ENCODE data around the gene DCDC2. TPM values are rescaled to one million over a fixed set of nuclear protein-coding genes. Genes with fewer than 3 reads are reported as not detected.
"Not testable (repeated sequence)": the region's sequence is repeated elsewhere in the genome, so short reads cannot be mapped to it uniquely, and the experiment has no call there.

The DCDC2 gene
- total RNA-seq, 2 experiments from 2014 or later: 0.06 TPM; not detected in 1

GRCh38 chr6:24147511-24148153 is 210.2 kb downstream of the DCDC2 start:
- POLR2A ChIA-PET: interaction anchor here (0.6 kb wide), 1 partner anchor 894 kb away, joined by 3 read pairs; no protein-coding TSS in a partner anchor
- H3K4me2 ChIP-seq (ENCODE audit: low read length): no peak overlapping the region

GRCh38 chr6:24146871-24147270 is 211.0 kb downstream of the DCDC2 start:
- no peak overlapping the region for H3K4me2 ChIP-seq (ENCODE audit: low read length)
- H3K4me3 ChIP-seq (ENCODE audit: low read depth, low read length, poor library complexity, severe bottlenecking): no peak overlapping the region
- no peaks in the 10 kb centered on the region for H3K9me2 ChIP-seq (ENCODE audit: insufficient read depth, low read length)
- H3K4me1 ChIP-seq (ENCODE audit: insufficient read depth, low read length, poor library complexity, severe bottlenecking): no peaks in the 10 kb centered on the region
- ChIA-PET POLR2A (no interaction called here), CTCF (ENCODE audit: unreplicated experiment) (no interaction called here)
- no peaks in the 10 kb centered on the region for H3K9me3 ChIP-seq (ENCODE audit: low read length)
- no peak overlapping the region for H3K27ac ChIP-seq (ENCODE audit: low read depth, low read length, poor library complexity, severe bottlenecking)
- intact Hi-C loops (cut with micrococcal nuclease; ENCODE audit: unreplicated experiment): no loop called here
- H3K36me3 ChIP-seq (ENCODE audit: insufficient read depth, low read length): no peaks in the 10 kb centered on the region
- TF ChIP-seq CTCF (conservative IDR thresholded peaks at IDR 0.05; ENCODE audit: low read length) (no peak), EZH2phosphoT487 (IDR thresholded peaks at IDR 0.05; ENCODE audit: borderline replicate concordance, low read depth, low read length) (no peak)
- no TSS peak for BruUV-seq (replicated peaks)
- no peaks in the 10 kb centered on the region for H4K20me1 ChIP-seq (ENCODE audit: insufficient read depth, low read length)
- no peak for DNase-seq (ENCODE audit: low spot score)
- H3K79me2 ChIP-seq (ENCODE audit: insufficient read depth, low read depth, low read length): no peaks in the 10 kb centered on the region
- no peak overlapping the region for H2AFZ ChIP-seq (ENCODE audit: low read length)

More at GRCh38 chr6:24147511-24148153, 210.2 kb downstream of the DCDC2 start:
- no peak for TF ChIP-seq EZH2phosphoT487 (IDR thresholded peaks at IDR 0.05; ENCODE audit: borderline replicate concordance, low read depth, low read length)
- TF ChIP-seq CTCF (conservative IDR thresholded peaks at IDR 0.05; ENCODE audit: low read length): no peak
- H3K4me1 ChIP-seq (ENCODE audit: insufficient read depth, low read length, poor library complexity, severe bottlenecking): no peaks in the 10 kb centered on the region
- no peaks in the 10 kb centered on the region for H3K9me2 ChIP-seq (ENCODE audit: insufficient read depth, low read length)
- CTCF ChIA-PET (ENCODE audit: unreplicated experiment): no interaction called here
- DNase-seq (ENCODE audit: low spot score): no peak
- no peak overlapping the region for H2AFZ ChIP-seq (ENCODE audit: low read length)
- no peaks in the 10 kb centered on the region for H3K36me3 ChIP-seq (ENCODE audit: insufficient read depth, low read length)
- no peak overlapping the region for H3K4me3 ChIP-seq (ENCODE audit: low read depth, low read length, poor library complexity, severe bottlenecking)
- H3K79me2 ChIP-seq (ENCODE audit: insufficient read depth, low read depth, low read length): no peaks in the 10 kb centered on the region
- no TSS peak for BruUV-seq (replicated peaks)
- intact Hi-C loops (cut with micrococcal nuclease; ENCODE audit: unreplicated experiment): no loop called here
- no peaks in the 10 kb centered on the region for H3K9me3 ChIP-seq (ENCODE audit: low read length)
- H4K20me1 ChIP-seq (ENCODE audit: insufficient read depth, low read length): no peaks in the 10 kb centered on the region
- H3K27ac ChIP-seq (ENCODE audit: low read depth, low read length, poor library complexity, severe bottlenecking): no peak overlapping the region

GRCh38 chr6:24145690-24146131 is 212.1 kb downstream of the DCDC2 start:
- CTCF ChIA-PET (ENCODE audit: unreplicated experiment): interaction anchor here (0.6 kb wide), 1 partner anchor 9 kb away, joined by 4 read pairs; no protein-coding TSS in a partner anchor
- POLR2A ChIA-PET: no interaction called here
- TF ChIP-seq EZH2phosphoT487 (IDR thresholded peaks at IDR 0.05; ENCODE audit: borderline replicate concordance, low read depth, low read length) (no peak), CTCF (conservative IDR thresholded peaks at IDR 0.05; ENCODE audit: low read length) (no peak)
- H3K79me2 ChIP-seq (ENCODE audit: insufficient read depth, low read depth, low read length): no peaks in the 10 kb centered on the region
- DNase-seq (ENCODE audit: low spot score): no peak
- no peak overlapping the region for H3K4me2 ChIP-seq (ENCODE audit: low read length)
- no peak overlapping the region for H2AFZ ChIP-seq (ENCODE audit: low read length)
- no peaks in the 10 kb centered on the region for H3K9me2 ChIP-seq (ENCODE audit: insufficient read depth, low read length)
- H3K4me1 ChIP-seq (ENCODE audit: insufficient read depth, low read length, poor library complexity, severe bottlenecking): no peaks in the 10 kb centered on the region
- H3K27ac ChIP-seq (ENCODE audit: low read depth, low read length, poor library complexity, severe bottlenecking): no peak overlapping the region
- no peaks in the 10 kb centered on the region for H3K9me3 ChIP-seq (ENCODE audit: low read length)
- BruUV-seq (replicated peaks): no TSS peak
- H4K20me1 ChIP-seq (ENCODE audit: insufficient read depth, low read length): no peaks in the 10 kb centered on the region
- no peaks in the 10 kb centered on the region for H3K36me3 ChIP-seq (ENCODE audit: insufficient read depth, low read length)
- intact Hi-C loops (cut with micrococcal nuclease; ENCODE audit: unreplicated experiment): no loop called here
- no peak overlapping the region for H3K4me3 ChIP-seq (ENCODE audit: low read depth, low read length, poor library complexity, severe bottlenecking)

GRCh38 chr6:24142733-24143132 is 215.1 kb downstream of the DCDC2 start:
- H2AFZ ChIP-seq (ENCODE audit: low read length); BruUV-seq (replicated peaks); H3K4me3 ChIP-seq (ENCODE audit: low read depth, low read length, poor library complexity, severe bottlenecking); DNase-seq (ENCODE audit: low spot score); H3K9me3 ChIP-seq (ENCODE audit: low read length); intact Hi-C loops (cut with micrococcal nuclease; ENCODE audit: unreplicated experiment); H3K27ac ChIP-seq (ENCODE audit: low read depth, low read length, poor library complexity, severe bottlenecking); H3K9me2 ChIP-seq (ENCODE audit: insufficient read depth, low read length); H4K20me1 ChIP-seq (ENCODE audit: insufficient read depth, low read length); H3K4me2 ChIP-seq (ENCODE audit: low read length); CTCF ChIA-PET (ENCODE audit: unreplicated experiment); H3K4me1 ChIP-seq (ENCODE audit: insufficient read depth, low read length, poor library complexity, severe bottlenecking); H3K79me2 ChIP-seq (ENCODE audit: insufficient read depth, low read depth, low read length); H3K36me3 ChIP-seq (ENCODE audit: insufficient read depth, low read length): not testable (repeated sequence)
- POLR2A ChIA-PET: interaction anchor here (1.0 kb wide), 1 partner anchor 15 kb away, joined by 3 read pairs; no protein-coding TSS in a partner anchor
